ENCODE results near the gene ACER2.

DNA sequence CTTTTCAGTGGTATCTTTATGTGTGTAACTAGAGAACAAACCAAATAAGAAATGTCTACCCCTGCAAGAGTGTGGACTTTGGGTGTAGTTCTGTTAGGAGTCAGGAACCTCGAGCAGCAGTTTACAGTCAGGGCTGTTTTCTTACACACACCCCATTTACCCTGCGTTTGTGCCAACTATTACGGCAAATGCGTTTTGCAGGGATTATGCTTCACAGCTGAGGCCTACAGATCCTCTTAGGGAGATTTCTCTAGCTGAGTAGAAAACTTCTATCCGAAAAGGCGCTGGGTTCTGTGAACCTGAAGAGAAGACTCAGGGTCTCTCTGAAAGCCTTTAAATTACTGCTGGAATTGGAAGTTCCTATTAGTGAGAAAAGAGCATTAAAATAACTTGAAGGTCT, 51.4 kb downstream of the ACER2 start:
- TF ChIP-seq, protein P1, sequence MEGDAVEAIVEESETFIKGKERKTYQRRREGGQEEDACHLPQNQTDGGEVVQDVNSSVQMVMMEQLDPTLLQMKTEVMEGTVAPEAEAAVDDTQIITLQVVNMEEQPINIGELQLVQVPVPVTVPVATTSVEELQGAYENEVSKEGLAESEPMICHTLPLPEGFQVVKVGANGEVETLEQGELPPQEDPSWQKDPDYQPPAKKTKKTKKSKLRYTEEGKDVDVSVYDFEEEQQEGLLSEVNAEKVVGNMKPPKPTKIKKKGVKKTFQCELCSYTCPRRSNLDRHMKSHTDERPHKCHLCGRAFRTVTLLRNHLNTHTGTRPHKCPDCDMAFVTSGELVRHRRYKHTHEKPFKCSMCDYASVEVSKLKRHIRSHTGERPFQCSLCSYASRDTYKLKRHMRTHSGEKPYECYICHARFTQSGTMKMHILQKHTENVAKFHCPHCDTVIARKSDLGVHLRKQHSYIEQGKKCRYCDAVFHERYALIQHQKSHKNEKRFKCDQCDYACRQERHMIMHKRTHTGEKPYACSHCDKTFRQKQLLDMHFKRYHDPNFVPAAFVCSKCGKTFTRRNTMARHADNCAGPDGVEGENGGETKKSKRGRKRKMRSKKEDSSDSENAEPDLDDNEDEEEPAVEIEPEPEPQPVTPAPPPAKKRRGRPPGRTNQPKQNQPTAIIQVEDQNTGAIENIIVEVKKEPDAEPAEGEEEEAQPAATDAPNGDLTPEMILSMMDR (IDR thresholded peaks at IDR 0.05; ENCODE audit: low read length), result no peak
- TF ChIP-seq EZH2 (IDR thresholded peaks at IDR 0.05; ENCODE audit: borderline replicate concordance, low read length), result no peak
